HG02870 (cell line): Measurements from ENCODE around the gene FRMPD2.
"Not testable (repeated sequence)": the region's sequence is repeated elsewhere in the genome, so short reads cannot be mapped to it uniquely, and the experiment has no call there.

Experiments
- ATAC-seq: cut with Tn5 transposase; IDR thresholded peaks from one replicate; pipeline ENCODE4 v1.9.1; 2021; ENCODE audit warnings: mild to moderate bottlenecking, moderate library complexity; ENCODE audit not compliant: unreplicated experiment

Gene FRMPD2

DNA sequence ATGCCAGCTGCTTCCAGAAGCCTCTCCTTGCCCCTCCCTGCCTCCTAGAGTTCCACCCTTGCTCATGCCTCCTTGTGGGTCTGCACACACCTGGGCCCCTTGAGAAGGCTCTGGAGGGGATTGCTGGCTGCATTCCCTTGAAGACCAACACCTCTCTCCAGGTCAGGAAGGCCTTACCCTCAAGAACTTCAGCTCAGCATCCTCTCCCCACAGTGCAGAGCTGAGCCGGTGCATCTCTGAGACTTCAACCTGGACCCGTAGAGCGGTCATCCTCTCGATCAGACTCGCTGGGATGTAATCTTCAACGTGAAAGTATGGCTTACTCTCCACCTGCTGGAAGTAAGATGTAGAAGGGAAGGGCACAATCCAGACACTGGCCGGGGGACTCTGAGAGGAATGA, 62.7 kb downstream of the FRMPD2 start:
- no peak for ATAC-seq

DNA sequence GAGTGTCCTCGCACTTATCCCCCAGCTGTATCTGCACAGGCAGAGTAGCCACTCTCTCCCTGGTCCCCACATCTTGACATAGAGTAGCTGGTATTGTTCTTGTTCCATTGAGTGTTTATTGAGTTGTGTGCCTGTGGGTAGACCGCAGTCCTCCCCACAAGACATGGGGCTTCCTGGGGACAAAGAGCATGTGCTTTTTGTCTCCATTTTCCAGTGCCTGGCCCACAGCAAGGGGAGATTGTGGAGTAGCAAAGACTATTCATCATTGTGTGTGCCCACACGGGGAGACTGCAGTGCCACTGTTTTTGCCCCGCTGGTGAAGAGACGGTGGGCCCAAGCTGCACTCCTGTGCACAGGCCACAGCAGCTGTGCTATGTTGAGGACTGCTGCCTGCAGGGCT, 63.5 kb downstream of the FRMPD2 start:
- ATAC-seq, result no peak

DNA sequence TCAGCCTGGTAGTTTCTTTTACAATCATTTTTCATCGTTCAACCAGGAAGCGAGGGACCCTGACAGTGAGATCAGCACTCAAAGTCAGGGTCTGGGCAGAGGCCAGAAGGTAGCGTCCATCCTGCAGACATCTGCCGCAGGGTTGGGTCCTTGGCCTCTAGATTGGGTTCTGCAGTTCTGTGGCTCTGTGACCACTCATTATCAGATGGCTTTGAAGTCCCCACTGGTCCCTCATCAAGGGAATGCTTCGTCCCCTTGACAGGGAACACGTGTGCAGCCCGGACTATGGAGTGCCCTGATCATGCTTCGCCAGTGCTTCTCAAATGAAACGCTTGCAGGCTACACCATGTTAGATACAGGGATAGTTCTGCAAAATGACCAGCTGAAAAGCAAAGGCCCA, 64.1 kb downstream of the FRMPD2 start:
- ATAC-seq, result no peak

GRCh38 chr10:48209241-48209640, 65.3 kb downstream of the FRMPD2 start:
- ATAC-seq, result no peak

DNA sequence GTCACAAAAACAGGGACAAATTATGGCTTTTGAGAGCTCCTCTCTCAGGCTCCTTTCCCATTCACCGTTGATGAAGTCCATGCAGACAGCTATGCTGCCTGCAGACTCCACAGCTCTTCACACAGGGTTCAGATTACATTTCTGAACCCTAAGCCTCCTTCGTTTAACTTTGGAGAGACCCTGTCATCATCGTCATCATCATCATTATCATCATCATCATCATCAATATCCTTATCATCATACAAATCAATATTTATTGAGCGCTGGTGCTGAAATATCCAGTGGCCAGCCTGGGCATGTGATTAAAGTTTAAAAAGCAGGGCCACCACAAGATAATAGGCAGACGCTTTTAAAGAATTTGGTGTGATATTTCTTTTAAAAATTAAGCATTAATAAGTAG, 66.6 kb downstream of the FRMPD2 start:
- no peak for ATAC-seq

GRCh38 chr10:48206482-48207250, 67.8 kb downstream of the FRMPD2 start:
- no peak for ATAC-seq

- peak; percentile 80 for ATAC-seq
Measured at GRCh38 chr10:48205918-48206317, 68.6 kb downstream of the FRMPD2 start.

- ATAC-seq, result no peak
Measured at GRCh38 chr10:48199580-48200377, 74.7 kb downstream of the FRMPD2 start.

GRCh38 chr10:48197236-48197899, 77.1 kb downstream of the FRMPD2 start:
- no peak for ATAC-seq

GRCh38 chr10:48195803-48196202, 78.7 kb downstream of the FRMPD2 start:
- ATAC-seq, result no peak

DNA sequence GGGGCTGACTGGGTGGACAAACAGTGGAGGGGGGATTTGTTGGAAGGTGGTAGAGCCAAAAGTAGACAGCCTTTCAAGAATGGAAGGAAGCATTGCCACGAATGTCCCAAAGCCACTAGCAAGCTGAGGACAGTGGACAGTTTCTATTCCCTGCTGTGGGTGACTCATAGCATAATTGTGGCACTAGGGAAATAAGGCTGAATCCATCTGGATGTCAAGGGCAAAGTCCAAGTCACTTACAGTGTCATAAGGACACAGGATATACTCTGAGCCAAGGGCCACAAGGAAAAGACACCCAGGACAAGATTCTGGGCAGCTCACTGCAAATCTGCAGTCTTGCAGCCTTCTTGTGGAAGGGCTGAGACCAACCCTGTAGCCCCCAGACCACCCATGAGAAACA, 79.7 kb downstream of the FRMPD2 start:
- ATAC-seq, result no peak

DNA sequence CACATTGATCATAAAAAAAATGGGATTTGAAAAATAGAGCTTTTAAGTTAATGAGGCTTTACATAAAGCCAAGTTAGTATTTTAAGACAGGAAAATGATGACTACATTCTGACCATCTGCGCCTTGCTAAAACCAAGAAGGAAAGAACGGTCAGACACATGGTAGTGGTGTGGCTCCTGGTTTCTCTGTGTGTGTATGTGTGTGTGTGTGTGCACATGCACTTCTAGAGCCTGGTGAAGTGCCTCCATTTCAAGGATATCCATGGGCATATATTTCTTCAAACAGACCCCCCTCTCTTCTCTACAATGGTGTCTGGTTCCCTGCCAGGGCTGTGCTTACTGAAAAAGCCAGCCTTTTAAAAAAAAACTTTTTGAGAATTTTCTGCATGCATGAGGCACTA, 80.9 kb downstream of the FRMPD2 start:
- ATAC-seq, result no peak

- no peak for ATAC-seq
Measured at GRCh38 chr10:48192881-48193450, 81.5 kb downstream of the FRMPD2 start.

DNA sequence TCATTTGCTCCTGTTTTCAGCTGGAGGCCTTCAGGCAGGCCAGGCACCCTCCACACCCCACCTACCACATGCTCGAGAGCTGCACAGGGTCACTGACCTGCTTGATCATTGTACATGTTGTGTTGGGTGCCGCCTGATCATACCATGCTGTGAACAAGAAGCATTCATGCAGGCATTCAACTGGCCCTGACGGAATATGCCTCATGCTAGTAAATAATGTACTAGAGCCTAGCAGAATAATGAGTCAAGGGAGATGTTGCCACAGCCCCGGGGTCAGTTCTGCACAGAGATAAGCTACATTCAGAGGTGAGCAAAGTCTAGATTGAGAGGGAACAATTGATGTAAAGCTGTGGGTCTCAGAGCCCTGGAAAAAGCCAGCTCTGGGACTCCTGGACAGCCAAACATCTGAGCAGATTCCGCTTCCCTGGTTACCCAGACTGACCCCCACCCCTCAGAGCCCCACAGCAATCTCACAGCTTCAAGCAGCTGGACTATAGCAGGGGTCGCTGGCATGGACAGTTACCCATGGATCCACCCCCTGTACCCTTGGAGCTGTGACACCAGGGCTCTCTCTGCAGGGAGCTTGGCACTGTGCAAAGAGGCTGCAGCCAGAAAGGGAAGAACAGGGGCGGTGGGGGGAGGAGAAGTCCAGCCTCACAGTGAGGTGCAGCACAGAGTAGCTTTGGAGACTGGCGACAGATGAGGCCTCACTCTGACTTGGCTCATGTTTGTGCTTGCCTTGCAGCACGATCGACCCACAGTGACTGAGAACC, 86.6 kb downstream of the FRMPD2 start:
- no peak for ATAC-seq

GRCh38 chr10:48187126-48187525, 87.4 kb downstream of the FRMPD2 start:
- ATAC-seq, result no peak

- not testable (repeated sequence) for ATAC-seq
Measured at GRCh38 chr10:48186264-48186804, 88.2 kb downstream of the FRMPD2 start.

DNA sequence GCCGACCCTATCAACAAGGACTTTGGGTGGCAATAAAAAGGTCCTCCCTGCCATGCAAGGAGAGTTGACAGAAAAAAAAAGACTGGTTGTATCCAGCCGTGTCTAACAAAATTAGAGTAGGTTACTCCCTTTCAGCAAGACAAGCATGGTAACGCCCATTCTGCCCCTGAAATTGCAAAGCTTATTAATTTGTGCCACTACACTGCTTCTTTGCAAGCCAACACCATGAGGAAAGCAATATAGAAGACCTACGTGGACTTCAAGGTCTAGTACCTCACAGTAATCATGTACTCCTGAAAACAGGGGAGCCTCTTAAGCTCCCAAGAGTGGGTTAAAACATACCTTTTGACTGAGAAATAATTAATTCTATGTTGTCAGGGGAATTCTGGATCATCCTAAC, 90.3 kb downstream of the FRMPD2 start:
- no peak for ATAC-seq

DNA sequence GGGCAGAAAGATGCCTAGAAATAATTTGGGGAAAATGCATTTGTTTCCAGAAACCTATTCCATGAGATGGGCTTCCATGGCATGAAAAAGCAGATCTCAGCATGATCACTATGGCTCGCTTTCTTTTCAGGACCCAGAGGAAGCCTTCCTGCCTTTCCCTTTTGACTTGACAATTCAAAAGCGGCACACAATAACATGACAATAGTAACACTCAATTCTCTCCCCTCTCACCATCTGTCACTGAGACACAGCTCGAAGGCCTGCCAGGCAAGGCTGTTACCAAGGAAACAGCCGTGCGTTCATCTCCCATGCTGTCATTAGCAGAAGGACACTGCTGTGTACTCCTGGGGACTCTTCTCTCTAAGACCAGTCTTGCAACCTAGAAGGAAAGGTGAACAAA, 101.8 kb downstream of the FRMPD2 start:
- not testable (repeated sequence) for ATAC-seq

DNA sequence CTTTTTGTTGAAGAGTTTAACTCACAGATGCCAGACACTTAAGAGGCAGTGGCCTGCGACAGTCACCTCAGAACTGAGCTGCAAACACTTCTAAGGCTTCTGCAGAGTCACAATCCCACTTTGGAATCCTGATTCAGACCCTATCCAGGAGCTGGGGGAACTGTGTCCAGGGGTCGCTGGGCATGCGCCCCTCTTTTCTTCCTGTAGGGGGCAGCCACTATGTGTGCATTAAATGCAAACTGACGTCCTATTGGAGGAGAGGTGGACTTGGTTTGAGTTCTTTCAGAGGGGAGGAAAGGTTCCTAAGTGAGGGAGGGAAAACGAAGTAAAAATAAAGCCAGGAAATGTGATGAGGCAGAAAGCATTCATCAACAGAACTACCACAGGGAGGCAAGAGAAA, 113.8 kb downstream of the FRMPD2 start:
- ATAC-seq, result not testable (repeated sequence)

DNA sequence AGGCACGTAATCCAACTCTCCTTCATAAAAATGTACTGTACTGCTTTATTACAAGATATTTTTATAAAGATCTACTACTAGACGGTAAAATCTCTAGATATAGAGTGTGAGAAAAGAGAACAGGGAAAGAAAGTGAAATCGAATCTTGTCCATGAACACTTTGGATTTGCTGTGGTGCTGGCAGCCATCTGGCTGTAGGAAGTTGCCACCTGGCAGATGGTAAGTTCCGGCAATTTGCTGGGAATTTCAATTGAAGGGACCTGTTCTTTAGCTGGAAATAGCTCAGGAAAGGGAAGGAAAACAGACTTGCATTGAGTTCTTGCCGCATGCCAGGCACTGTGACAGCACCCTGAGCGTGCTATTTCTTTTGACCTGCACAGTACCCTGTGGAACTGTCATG, 114.3 kb downstream of the FRMPD2 start:
- ATAC-seq, result not testable (repeated sequence)
